A204.1 (cell line): Measurements from ENCODE around the gene KIF1A.

Experiments used
- FAIRE-seq: peaks from 2 replicates; lab custom pipeline; 2012; peaks lifted over from hg19 to GRCh38; lab: Jason Lieb, UNC

The KIF1A gene

GRCh38 chr2:240819858-240820606 is at the start of gene KIF1A:
KIF1A (minus strand) TSS chr2:240820219; CDS start chr2:240797752, 22,467 bp downstream.
- FAIRE-seq = no peak

- no peak for FAIRE-seq
Observed at GRCh38 chr2:240869109-240869955, 49.3 kb upstream of the KIF1A start.

GRCh38 chr2:240868286-240869108 is 48.5 kb upstream of the KIF1A start, which contains the start of gene AGXT:
AGXT (plus strand) TSS chr2:240868824; CDS start chr2:240868866, 42 bp downstream.
- no peak for FAIRE-seq

- no peak for FAIRE-seq
Observed at GRCh38 chr2:240865391-240865790, 45.4 kb upstream of the KIF1A start.

GRCh38 chr2:240864475-240864874 is 44.5 kb upstream of the KIF1A start:
- no peak for FAIRE-seq

- no peak for FAIRE-seq
Observed at GRCh38 chr2:240861547-240861946, 41.5 kb upstream of the KIF1A start.

- no peak for FAIRE-seq
Observed at GRCh38 chr2:240858871-240859270, 38.9 kb upstream of the KIF1A start.

- FAIRE-seq = no peak
Observed at GRCh38 chr2:240858321-240858720, 38.3 kb upstream of the KIF1A start.

GRCh38 chr2:240857039-240858008 is 37.3 kb upstream of the KIF1A start:
- FAIRE-seq = no peak

GRCh38 chr2:240856151-240856980 is 36.3 kb upstream of the KIF1A start:
- FAIRE-seq = no peak

GRCh38 chr2:240855670-240856069 is 35.7 kb upstream of the KIF1A start:
- no peak for FAIRE-seq

- FAIRE-seq = no peak
Observed at GRCh38 chr2:240852671-240853314, 32.8 kb upstream of the KIF1A start.

- no peak for FAIRE-seq
Observed at GRCh38 chr2:240851078-240851991, 31.3 kb upstream of the KIF1A start.

- FAIRE-seq = no peak
Observed at GRCh38 chr2:240850756-240851077, 30.7 kb upstream of the KIF1A start.

- FAIRE-seq = no peak
Observed at GRCh38 chr2:240850026-240850425, 30.0 kb upstream of the KIF1A start.

GRCh38 chr2:240848900-240849680 is 29.1 kb upstream of the KIF1A start:
- no peak for FAIRE-seq

- no peak for FAIRE-seq
Observed at GRCh38 chr2:240847817-240848216, 27.8 kb upstream of the KIF1A start.
